HepG2 (cell line): ENCODE results near the gene SPAG9. TPM values are rescaled to one million over a fixed set of nuclear protein-coding genes. Genes with fewer than 3 reads are reported as not detected.

ENCODE experiments used
- ARNT2 ChIP-seq: sonication (generic); formaldehyde crosslinking; IDR thresholded peaks from 2 replicates; pipeline ENCODE4 v1.8.0; 2022; ENCODE audit warnings: mild to moderate bottlenecking, low read depth, missing genetic modification reagents, moderate library complexity
- GATAD2A ChIP-seq: IDR thresholded peaks from 2 replicates; pipeline ENCODE4 v1.6.1; 2016
- GRHL1 ChIP-seq: sonication (generic); formaldehyde crosslinking; conservative IDR thresholded peaks from 2 replicates; pipeline ENCODE4 v1.8.0; 2022; ENCODE audit warnings: missing genetic modification reagents
- HIVEP1 ChIP-seq: sonication (generic); formaldehyde crosslinking; IDR thresholded peaks from 2 replicates; pipeline ENCODE4 v1.4.0; 2020; ENCODE audit warnings: mild to moderate bottlenecking, missing genetic modification reagents
- IRF9 ChIP-seq: sonication (generic); formaldehyde crosslinking; IDR thresholded peaks from 2 replicates; pipeline ENCODE4 v1.8.0; 2022; ENCODE audit warnings: missing genetic modification reagents, mild to moderate bottlenecking, borderline replicate concordance
- KLF6 ChIP-seq: IDR thresholded peaks from 2 replicates; pipeline ENCODE4 v1.8.0; 2016; ENCODE audit warnings: missing biosample characterization, missing genetic modification reagents
- MAX ChIP-seq: IDR thresholded peaks from 2 replicates; pipeline ENCODE4 v1.6.1; 2012; ENCODE audit warnings: inconsistent platforms
- NFATC3 ChIP-seq: sonication (generic); formaldehyde crosslinking; IDR thresholded peaks from 2 replicates; pipeline ENCODE4 v1.5.1; 2020; ENCODE audit warnings: mild to moderate bottlenecking, missing genetic modification reagents
- NRL ChIP-seq: sonication (generic); formaldehyde crosslinking; IDR thresholded peaks from 2 replicates; pipeline ENCODE4 v1.5.0; 2020; ENCODE audit warnings: missing genetic modification reagents, mild to moderate bottlenecking, moderate library complexity, borderline replicate concordance
- REL ChIP-seq: sonication (generic); formaldehyde crosslinking; conservative IDR thresholded peaks from 2 replicates; pipeline ENCODE4 v1.8.0; 2022; ENCODE audit warnings: mild to moderate bottlenecking, missing genetic modification reagents, moderate library complexity
- REXO4 ChIP-seq: sonication (generic); formaldehyde crosslinking; IDR thresholded peaks from 2 replicates; pipeline ENCODE4 v1.8.0; 2022; ENCODE audit warnings: missing genetic modification reagents, mild to moderate bottlenecking, borderline replicate concordance
- SAP130 ChIP-seq: IDR thresholded peaks from 2 replicates; pipeline ENCODE4 v1.6.1; 2016; ENCODE audit warnings: low read depth
- SMARCC2 ChIP-seq: fragments of 450-650 bp; IDR thresholded peaks from 2 replicates; pipeline ENCODE4 v1.6.1; 2017; ENCODE audit warnings: antibody characterized with exemption, mild to moderate bottlenecking
- ZFP37 ChIP-seq: sonication (generic); formaldehyde crosslinking; IDR thresholded peaks from 2 replicates; pipeline ENCODE4 v1.4.0; 2020; ENCODE audit warnings: missing genetic modification reagents, borderline replicate concordance
- ZFP41 ChIP-seq: sonication (generic); formaldehyde crosslinking; IDR thresholded peaks from 2 replicates; pipeline ENCODE4 v1.4.0; 2020; ENCODE audit warnings: mild to moderate bottlenecking, missing genetic modification reagents, borderline replicate concordance
- ZNF235 ChIP-seq: sonication (generic); formaldehyde crosslinking; IDR thresholded peaks from 2 replicates; pipeline ENCODE4 v1.8.1; 2023; ENCODE audit warnings: mild to moderate bottlenecking, missing genetic modification reagents, borderline replicate concordance
- ZNF260 ChIP-seq: sonication (generic); formaldehyde crosslinking; IDR thresholded peaks from 2 replicates; pipeline ENCODE4 v1.4.0; 2020; ENCODE audit warnings: missing genetic modification reagents, low read depth, mild to moderate bottlenecking, borderline replicate concordance
- ZNF275 ChIP-seq: sonication (generic); formaldehyde crosslinking; IDR thresholded peaks from 2 replicates; pipeline ENCODE4 v1.8.0; 2022; ENCODE audit warnings: missing genetic modification reagents, mild to moderate bottlenecking, inconsistent platforms, borderline replicate concordance
- ZNF280D ChIP-seq: sonication (generic); formaldehyde crosslinking; IDR thresholded peaks from 2 replicates; pipeline ENCODE4 v1.5.1; 2020; ENCODE audit warnings: mild to moderate bottlenecking, missing genetic modification reagents
- ZNF563 ChIP-seq: sonication (generic); formaldehyde crosslinking; IDR thresholded peaks from 2 replicates; pipeline ENCODE4 v1.8.0; 2022; ENCODE audit warnings: mild to moderate bottlenecking, moderate library complexity, missing genetic modification reagents
- ZNF691 ChIP-seq: sonication (generic); formaldehyde crosslinking; IDR thresholded peaks from 2 replicates; pipeline ENCODE4 v1.4.0; 2020; ENCODE audit warnings: missing genetic modification reagents, low read depth, mild to moderate bottlenecking, borderline replicate concordance
- ZNF761 ChIP-seq: sonication (generic); formaldehyde crosslinking; conservative IDR thresholded peaks from 2 replicates; pipeline ENCODE4 v1.4.0; 2020; ENCODE audit warnings: mild to moderate bottlenecking, missing genetic modification reagents
- ZSCAN12 ChIP-seq: sonication (generic); formaldehyde crosslinking; IDR thresholded peaks from 2 replicates; pipeline ENCODE4 v1.9.0; 2021; ENCODE audit warnings: mild to moderate bottlenecking, missing genetic modification reagents
- polyA plus RNA-seq, 8 experiments: library from polyadenylated mRNA; depleted of rRNA in 3 of 8; stranded (reverse) in 7 of 8; unstranded in 1 of 8; fragments of >200 nt; fragmentation: Illumina TruSeq in 4 of 8; extraction: Trizol in 4 of 8; gene quantifications; 2 replicates each; pipeline versions ENCODE4 v1.2.1 to v1.2.3, GENCODE V29; 2011 to 2016; ENCODE audit warnings: low read depth in 4 of 8, missing spikeins in 1 of 8, mixed read lengths in 1 of 8; ENCODE audit not compliant: insufficient read depth in 1 of 8
- total RNA-seq, 5 experiments: library from RNA; depleted of rRNA; stranded (reverse); fragments of >200 nt; fragmentation: Illumina TruSeq; extraction: Trizol; gene quantifications; 2 replicates each; pipeline ENCODE4 v1.2.3, GENCODE V29; 2016; ENCODE audit warnings: low read depth in 1 of 5

The SPAG9 gene
- total and polyA plus RNA-seq, 2 of the 13 experiments (the other 11 are each of a cell fraction or from before 2014, with no cell fraction given), result 43.2 to 78.6 TPM

- no peak for TF ChIP-seq ZFP41
- TF ChIP-seq REXO4 (CRISPR knock-in tag), result no peak
- no peak for TF ChIP-seq SMARCC2
- TF ChIP-seq REL (CRISPR knock-in tag), result no peak
- TF ChIP-seq ZNF280D (CRISPR knock-in tag), result no peak
- no peak for TF ChIP-seq ZNF260 (CRISPR knock-in tag)
- no peak for TF ChIP-seq GRHL1 (CRISPR knock-in tag)
- TF ChIP-seq GATAD2A (CRISPR knock-in tag), result no peak
- TF ChIP-seq ZNF275 (CRISPR knock-in tag), result 0 out of 2 replicates have a peak, but pooled peaks have one; percentile 55
- TF ChIP-seq ZFP37, result no peak
- 0 out of 2 replicates have a peak, but pooled peaks have one; percentile 18 for TF ChIP-seq MAX
- no peak for TF ChIP-seq KLF6 (CRISPR knock-in tag)
- no peak for TF ChIP-seq ZNF235 (CRISPR knock-in tag)
- TF ChIP-seq NRL (CRISPR knock-in tag), result 0 out of 2 replicates have a peak, but pooled peaks have one; percentile 18
- TF ChIP-seq ZNF761 (CRISPR knock-in tag), result no peak
- TF ChIP-seq ARNT2, result 0 out of 2 replicates have a peak, but pooled peaks have one; percentile 47
- peak; percentile 25; the same call in 1 of the 2 replicates for TF ChIP-seq ZNF563 (CRISPR knock-in tag)
- no peak for TF ChIP-seq HIVEP1
- no peak for TF ChIP-seq SAP130 (CRISPR knock-in tag)
- no peak for TF ChIP-seq NFATC3 (CRISPR knock-in tag)
- no peak for TF ChIP-seq ZNF691 (CRISPR knock-in tag)
- no peak for TF ChIP-seq ZSCAN12 (CRISPR knock-in tag)
- peak; percentile 41; the same call in 1 of the 2 replicates for TF ChIP-seq IRF9 (CRISPR knock-in tag)
Measured at GRCh38 chr17:50955160-50955559, 165.5 kb downstream of the SPAG9 start (continued).
